ENCODE results near the gene RIT2.

Gene RIT2

GRCh38 chr18:42838546-42839145, 276.8 kb downstream of the RIT2 start:
- TF ChIP-seq GABPA (IDR thresholded peaks at IDR 0.05; ENCODE audit: low read depth) (no peak), SPI1 (IDR thresholded peaks at IDR 0.05; ENCODE audit: borderline replicate concordance, low read depth) (no peak), POLR2AphosphoS5 (IDR thresholded peaks at IDR 0.05; ENCODE audit: low read depth) (no peak), REST (IDR thresholded peaks at IDR 0.05; ENCODE audit: insufficient replicate concordance, low read depth) (no peak)
- TF ChIP-seq, protein P1, sequence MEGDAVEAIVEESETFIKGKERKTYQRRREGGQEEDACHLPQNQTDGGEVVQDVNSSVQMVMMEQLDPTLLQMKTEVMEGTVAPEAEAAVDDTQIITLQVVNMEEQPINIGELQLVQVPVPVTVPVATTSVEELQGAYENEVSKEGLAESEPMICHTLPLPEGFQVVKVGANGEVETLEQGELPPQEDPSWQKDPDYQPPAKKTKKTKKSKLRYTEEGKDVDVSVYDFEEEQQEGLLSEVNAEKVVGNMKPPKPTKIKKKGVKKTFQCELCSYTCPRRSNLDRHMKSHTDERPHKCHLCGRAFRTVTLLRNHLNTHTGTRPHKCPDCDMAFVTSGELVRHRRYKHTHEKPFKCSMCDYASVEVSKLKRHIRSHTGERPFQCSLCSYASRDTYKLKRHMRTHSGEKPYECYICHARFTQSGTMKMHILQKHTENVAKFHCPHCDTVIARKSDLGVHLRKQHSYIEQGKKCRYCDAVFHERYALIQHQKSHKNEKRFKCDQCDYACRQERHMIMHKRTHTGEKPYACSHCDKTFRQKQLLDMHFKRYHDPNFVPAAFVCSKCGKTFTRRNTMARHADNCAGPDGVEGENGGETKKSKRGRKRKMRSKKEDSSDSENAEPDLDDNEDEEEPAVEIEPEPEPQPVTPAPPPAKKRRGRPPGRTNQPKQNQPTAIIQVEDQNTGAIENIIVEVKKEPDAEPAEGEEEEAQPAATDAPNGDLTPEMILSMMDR (IDR thresholded peaks at IDR 0.05; ENCODE audit: insufficient read depth, low read length): no peak
- no peaks in the 10 kb centered on the region for H3K27me3 ChIP-seq (ENCODE audit: insufficient read depth, poor library complexity, severe bottlenecking)
- DNase-seq (ENCODE audit: low read depth in 1 of 2, low spot score in 1 of 2): no peak
- no peak overlapping the region for H3K27ac ChIP-seq (replicated peaks)
- H3K4me3 ChIP-seq (replicated peaks; ENCODE audit: insufficient read depth, low read length): no peak overlapping the region

GRCh38 chr18:42830936-42831335, 284.5 kb downstream of the RIT2 start:
- no peak for TF ChIP-seq POLR2AphosphoS5 (IDR thresholded peaks at IDR 0.05; ENCODE audit: low read depth)
- TF ChIP-seq GABPA (IDR thresholded peaks at IDR 0.05; ENCODE audit: low read depth): no peak
- no peak for TF ChIP-seq REST (IDR thresholded peaks at IDR 0.05; ENCODE audit: insufficient replicate concordance, low read depth)
- TF ChIP-seq SPI1 (IDR thresholded peaks at IDR 0.05; ENCODE audit: borderline replicate concordance, low read depth): no peak
- TF ChIP-seq, protein P1 (IDR thresholded peaks at IDR 0.05; ENCODE audit: insufficient read depth, low read length): no peak
- Histone ChIP-seq H3K27ac (replicated peaks) (no peak overlapping the region), H3K4me3 (replicated peaks; ENCODE audit: insufficient read depth, low read length) (no peak overlapping the region), H3K27me3 (ENCODE audit: insufficient read depth, poor library complexity, severe bottlenecking) (no peaks in the 10 kb centered on the region)
- no peak for DNase-seq (ENCODE audit: low read depth in 1 of 2, low spot score in 1 of 2)

DNA sequence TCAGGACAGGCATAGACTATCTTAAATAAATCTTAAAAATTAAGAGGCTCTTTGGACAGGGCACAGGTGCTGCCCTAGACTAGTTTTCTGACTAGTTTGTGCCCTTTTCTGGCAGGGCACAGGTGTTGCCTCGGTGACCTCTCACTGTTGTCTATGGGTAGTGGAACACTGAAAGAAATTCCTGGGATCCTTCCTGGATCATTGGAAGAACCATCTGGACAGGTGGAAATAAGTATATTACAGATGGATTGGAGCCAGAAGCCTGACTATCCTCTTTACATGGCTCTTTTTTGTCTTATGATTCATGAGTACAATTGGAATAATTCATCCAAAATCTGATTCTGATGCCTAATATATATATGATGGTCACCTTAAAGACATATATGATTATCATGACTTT, 286.6 kb downstream of the RIT2 start:
- Histone ChIP-seq H3K27me3 (ENCODE audit: insufficient read depth, poor library complexity, severe bottlenecking) (no peaks in the 10 kb centered on the region), H3K27ac (replicated peaks) (no peak overlapping the region), H3K4me3 (replicated peaks; ENCODE audit: insufficient read depth, low read length) (no peak overlapping the region)
- no peak for DNase-seq (ENCODE audit: low read depth in 1 of 2, low spot score in 1 of 2)
- TF ChIP-seq REST (IDR thresholded peaks at IDR 0.05; ENCODE audit: insufficient replicate concordance, low read depth) (no peak), GABPA (IDR thresholded peaks at IDR 0.05; ENCODE audit: low read depth) (no peak), POLR2AphosphoS5 (IDR thresholded peaks at IDR 0.05; ENCODE audit: low read depth) (no peak), SPI1 (IDR thresholded peaks at IDR 0.05; ENCODE audit: borderline replicate concordance, low read depth) (no peak)
- TF ChIP-seq, protein P1 (IDR thresholded peaks at IDR 0.05; ENCODE audit: insufficient read depth, low read length): no peak

All from HL-60 (cell line).